HG02798 (cell line): ENCODE measurements around the gene NT5C.
"Not testable (repeated sequence)": the region's sequence is repeated elsewhere in the genome, so short reads cannot be mapped to it uniquely, and the experiment has no call there.

ENCODE experiments used
- ATAC-seq: cut with Tn5 transposase; IDR thresholded peaks from one replicate; pipeline ENCODE4 v1.9.1; 2021; ENCODE audit warnings: mild to moderate bottlenecking; ENCODE audit not compliant: unreplicated experiment, poor library complexity

Gene NT5C

DNA sequence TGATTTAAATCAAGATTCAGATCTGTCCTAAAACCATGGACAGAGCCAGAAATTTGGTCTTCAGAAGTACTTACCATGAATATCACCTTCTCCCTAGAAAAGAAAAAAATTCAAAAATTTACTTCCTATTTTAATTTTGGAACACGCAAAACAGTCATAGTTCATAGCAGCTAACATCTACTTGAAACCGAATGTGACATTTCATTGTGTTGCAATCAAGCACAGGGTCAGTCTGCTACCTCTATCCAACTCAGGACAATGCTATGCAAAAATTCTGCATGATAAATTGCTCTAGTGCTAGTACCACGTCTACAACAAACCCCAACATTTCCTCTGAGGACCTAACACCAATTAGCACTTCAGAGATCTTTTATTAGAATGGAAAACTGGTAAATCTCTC lies 15.1 kb upstream of the NT5C start:
- no peak for ATAC-seq

DNA sequence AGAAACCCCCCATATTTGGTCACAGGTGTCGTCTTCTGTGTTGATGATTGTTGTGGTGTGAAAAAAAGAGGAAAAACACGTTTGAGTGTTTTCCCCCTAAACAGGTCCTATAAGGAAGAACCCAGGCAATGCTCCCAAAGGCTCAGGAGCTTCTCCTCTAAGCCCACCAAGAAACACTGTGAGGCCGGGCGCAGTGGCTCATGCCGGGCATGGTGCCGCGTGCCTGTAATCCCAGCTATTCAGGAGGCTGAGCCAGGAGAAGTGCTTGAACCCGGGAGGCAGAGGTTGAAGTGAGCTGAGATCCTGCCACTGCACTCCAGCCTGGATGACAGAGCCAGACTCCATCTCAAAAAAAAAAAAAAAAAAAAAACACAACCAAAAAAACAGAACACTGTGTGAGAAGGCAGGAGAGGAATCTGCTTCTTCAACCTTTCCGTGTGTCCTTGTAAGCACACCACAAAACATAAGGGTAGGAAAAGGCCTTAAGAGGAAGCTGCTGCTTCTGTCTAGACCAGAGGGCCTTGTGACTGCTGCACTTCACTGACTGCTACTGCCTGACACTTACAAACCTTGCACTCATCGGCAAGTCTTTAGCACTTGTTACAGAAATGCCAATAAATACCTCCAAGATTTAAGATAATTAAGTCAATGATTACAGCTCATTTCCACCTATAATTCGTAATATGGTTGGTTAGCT lies 13.4 kb upstream of the NT5C start:
- no peak for ATAC-seq

DNA sequence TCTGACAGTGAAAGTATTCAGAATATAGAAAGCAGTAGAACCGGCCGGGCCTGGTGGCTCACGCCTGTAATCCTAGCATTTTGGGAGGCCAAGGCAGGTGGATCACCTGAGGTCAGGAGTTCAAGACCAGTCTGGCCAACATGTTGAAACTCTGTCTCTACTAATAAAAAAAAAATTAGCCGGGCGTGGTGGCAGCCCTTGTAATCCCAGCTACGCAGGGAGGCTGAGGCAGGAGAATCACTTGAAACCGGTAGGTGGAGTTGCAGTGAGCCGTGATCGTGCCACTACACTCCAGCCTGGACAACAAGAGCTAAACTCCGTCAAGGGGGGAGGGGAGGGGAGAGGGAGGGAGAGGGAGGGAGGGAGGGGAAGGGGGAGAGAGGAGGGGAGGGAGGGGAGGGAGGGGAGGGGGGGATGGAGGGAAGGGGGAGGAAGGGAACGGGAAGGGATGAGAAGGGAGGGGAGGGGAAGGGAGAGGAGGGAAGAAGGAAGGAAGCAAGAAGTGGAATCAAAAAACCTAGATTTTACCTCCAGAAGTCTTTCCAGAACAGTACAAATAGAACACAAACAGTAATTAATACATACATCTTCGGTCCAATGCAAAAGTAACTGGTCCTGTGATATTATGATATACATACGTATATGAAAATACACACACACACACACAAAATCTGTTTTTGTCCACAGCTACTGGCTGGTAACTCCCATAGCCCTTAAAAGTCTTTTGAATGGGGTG lies 10.9 kb upstream of the NT5C start:
- no peak for ATAC-seq

DNA sequence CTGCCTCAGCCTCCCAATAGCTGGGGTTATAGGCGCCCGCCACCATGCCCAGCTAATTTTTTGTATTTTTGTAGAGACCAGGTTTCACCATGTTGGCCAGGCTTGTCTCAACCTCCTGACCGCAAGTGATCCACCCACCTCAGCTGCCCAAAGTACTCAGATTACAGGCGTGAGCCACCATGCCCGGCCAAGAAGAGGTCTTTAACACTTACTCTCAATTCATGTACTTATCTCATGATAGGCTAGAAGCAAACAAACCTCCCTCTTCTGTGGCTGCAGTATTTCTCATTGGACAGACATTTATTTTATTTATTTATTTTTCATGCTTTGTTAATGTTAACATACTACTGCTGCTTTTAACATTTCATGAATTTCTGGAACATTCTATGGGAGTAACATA lies 7.0 kb upstream of the NT5C start:
- no peak for ATAC-seq

GRCh38 chr17:75137762-75138161 lies 6.2 kb upstream of the NT5C start:
- not testable (repeated sequence) for ATAC-seq

GRCh38 chr17:75135946-75136345 lies 4.4 kb upstream of the NT5C start:
- no peak for ATAC-seq

DNA sequence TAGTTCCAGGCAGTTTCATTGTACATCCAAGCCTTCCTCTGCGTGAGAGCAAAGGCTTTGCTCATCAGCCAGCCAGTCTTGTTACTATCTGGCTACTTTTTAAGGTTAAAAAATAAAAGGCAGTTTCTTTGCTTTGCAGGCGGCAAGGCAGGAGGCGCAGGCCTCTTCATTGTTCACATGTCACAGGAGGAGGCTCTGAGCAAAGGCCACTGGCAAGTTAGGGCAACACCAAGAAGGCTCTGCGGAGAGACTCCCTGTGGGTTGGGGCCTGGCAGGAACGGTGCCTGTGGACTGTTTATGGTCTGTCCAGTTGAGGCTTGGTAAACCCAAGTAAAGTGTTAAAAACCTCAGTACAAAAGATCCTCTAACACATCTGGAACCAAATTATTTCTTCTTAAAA lies 3.9 kb upstream of the NT5C start:
- ATAC-seq, result no peak

GRCh38 chr17:75133607-75134347 lies 2.2 kb upstream of the NT5C start:
- ATAC-seq, result not testable (repeated sequence)

DNA sequence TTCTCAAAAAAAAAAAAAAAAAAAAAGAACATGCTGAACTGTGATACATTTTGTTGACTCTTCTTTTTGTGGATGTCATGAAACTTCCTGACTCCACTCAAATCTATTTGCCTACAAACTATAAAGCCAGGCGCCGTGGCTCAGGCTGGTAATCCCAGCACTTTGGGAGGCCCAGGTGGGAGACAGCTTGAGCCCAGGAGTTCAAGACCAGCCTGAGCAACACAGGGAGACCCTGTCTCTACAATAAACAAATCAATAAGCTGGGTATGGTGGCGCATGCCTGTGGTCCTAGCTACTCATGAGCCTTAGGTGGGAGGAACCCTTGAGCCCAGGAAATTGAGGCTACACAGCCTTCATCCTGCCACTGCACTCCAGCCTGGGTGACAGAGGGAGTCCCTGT lies 1.5 kb upstream of the NT5C start:
- ATAC-seq, result no peak

DNA sequence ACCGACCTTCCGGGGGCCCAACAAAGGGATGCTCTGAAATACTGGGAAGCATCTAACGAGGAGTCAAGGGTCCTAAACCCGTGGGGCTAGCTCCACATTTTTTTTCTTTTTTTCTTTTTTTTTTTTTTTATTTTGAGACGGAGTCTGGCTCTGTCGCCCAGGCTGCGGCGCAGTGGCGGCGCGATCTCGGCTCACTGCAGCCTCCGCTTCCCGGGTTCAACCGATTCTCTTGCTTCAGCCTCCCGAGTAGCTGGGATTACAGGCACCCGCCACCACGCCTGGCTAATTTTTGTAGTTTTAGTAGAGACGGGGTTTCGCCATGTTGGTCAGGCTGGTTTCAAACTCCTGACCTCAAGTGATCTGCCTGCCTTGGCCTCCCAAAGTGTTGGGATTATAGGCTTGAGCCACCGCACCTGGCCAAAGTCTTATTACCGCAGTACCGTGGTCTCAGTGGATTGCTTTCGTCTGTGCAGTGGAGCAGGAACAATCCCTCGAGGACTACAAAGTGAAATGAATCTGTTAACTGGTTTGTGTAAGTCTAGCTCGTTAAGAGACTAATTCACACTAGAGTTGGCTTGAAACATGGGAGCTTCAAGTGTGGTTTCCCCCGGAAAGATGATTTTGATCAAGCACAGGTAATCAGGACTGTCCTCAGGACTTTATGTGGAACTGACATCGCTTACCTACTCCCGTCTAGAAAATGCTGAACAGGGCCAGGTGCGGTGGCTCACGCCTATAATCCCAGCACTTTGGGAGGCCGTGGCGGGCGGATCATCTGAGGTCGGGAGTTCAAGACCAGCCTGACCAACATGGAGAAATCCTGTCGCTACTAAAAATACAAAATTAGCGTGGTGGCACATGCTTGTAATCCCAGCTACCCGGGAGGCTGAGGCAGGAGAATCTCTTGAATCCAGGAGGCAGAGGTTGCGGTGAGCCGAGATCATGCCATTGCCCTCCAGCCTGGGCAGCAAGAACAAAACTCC lies 767 bp upstream of the NT5C start:
- ATAC-seq, result not testable (repeated sequence)

DNA sequence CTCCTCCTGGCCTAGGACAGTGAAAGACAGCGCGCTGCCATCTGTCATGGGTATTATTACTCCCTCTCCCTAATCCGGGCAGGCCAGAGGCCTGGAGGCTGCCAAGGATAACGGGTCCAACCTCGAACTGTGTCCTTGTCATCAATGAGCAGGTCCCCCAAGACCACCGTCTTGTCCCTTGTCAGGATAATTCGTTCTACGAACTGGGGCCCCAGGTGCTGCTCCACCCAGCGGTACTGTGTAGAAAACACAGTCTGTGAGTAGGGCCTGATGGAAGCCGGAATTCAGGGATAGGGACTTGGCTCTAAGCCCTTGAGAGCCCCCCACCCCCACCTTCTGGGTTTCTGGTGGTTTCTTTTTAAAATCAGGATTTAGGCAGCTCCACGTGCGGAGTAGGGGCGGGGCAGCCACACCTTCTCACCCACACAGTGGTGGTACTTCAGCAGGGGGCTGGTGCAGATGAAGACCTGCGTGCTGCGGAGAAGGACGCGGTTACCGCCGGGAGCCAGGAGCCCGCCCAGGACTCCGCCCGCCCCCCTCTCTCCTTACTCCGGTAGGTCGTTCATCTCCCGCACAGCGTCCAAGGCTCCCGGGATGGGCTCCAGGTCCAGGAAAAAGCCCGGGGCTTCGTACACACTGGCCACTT lies 787 bp downstream of the NT5C start:
- ATAC-seq, result peak; percentile 12

DNA sequence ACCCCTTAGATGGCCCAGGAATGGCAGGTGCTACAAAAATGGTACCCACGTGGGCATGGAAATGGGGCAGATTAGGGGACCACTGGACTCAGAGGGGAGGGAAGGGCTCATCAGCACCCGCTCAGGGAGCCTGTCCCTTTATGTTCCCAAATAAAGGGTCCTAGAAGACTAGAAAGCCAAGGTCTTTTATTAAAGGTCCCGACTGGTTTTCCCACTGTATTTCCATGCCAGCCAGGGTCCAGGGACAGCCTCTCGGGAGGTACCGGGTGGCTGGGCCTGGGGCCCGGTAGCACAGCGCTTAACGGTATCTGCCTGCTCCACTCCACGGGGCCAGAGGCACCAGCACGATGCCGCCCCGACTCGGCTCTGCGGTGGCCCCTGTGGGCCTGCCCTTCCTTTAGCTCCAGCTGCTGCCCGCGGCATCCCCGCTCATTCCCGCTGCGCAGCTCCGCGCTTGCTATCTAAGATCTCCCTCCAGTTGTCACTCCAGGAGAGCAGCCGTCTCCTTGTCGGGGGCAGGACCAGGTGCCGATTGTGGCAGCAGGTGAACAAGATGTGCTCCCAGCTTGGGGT lies 1.4 kb downstream of the NT5C start:
- ATAC-seq, result no peak

GRCh38 chr17:75129576-75129975 lies 2.0 kb downstream of the NT5C start:
- ATAC-seq, result no peak

DNA sequence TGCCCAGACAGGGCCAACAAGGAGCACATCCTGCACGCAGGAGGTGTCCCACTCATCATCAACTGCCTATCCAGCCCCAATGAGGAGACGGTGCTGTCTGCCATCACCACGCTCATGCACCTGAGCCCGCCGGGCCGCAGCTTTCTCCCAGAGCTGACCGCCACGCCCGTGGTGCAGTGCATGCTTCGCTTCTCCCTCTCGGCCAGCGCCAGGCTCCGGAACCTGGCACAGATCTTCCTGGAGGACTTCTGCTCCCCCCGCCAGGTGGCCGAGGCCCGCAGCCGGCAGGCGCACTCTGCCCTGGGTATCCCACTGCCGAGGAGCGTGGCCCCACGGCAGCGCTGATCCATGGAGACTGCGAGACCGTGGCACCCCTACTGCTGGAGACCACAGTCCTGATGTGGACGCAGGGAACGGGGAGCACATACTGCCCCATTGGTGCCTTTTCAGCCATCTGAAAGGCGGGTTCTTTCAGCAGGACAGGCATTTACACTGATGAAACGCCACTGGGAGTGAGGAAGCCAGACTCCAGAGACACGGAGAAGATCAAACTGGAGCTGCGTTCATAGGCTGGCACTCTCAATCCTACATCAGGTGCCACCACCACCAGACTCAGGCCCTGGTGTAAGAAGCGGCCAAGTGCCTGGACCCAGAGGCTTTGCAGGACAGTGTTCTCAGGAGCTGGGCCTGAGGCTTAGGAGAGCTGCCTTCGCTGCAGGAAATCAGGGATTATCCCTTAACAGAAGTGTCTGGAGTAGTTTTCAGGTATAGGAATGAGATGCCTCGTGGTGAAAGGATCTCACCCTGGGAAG lies 2.6 kb downstream of the NT5C start:
- ATAC-seq, result no peak

GRCh38 chr17:75127936-75128335 lies 3.6 kb downstream of the NT5C start:
- not testable (repeated sequence) for ATAC-seq

DNA sequence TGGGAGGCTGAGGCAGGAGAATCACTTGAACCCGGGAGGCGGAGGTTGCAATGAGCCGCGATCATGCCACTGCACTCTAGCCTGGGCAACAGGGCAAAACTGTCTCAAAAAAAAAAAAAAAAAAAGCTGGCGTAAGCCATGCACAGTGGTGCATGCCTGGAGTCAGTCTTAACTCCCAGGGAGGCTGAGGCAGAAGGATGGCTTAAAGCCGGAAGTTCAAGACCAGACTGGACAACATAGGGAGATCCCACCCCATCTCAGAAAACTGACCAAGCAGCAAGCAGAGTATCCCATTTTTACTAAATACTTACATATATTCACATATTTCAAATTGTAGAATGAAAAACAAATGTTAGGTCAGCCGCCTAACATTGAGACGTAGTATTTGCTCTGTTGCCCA lies 4.6 kb downstream of the NT5C start:
- no peak for ATAC-seq

DNA sequence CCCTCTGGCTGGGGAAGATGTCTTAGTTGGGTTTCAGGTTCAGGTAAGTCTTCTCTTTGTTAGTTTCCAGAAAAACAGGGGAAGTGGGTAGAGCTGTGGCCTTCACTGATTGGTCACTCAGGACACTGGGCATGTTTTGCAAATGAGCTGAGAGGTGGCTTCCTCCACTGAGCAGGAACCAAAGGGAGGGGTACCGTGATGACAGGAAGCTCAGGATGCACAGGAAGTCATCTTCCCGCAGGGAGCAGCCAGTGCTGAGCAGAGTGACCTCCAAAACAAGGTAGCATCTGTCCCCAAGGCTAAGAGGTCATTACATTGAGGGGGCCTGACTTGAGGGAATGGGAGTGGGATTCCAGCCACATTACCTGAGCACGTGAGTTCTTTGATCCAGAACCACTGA lies 5.6 kb downstream of the NT5C start:
- ATAC-seq, result no peak

DNA sequence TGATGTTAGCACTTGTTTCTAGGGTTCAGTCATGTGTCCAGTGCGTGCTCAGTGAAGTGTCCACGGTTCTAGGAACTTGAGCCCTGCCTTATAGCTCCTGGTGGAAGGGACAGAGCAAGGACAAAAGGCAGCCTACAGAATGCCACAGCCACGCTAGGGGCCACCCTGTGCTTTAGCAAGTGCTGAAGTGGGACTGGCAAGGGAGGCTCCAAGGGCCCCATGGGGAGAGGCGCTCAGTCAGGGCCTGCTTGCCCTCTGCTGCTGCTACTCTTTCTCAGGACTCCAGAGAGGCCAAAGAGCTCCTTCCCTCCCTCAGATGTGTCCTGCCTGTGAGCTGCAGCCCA lies 6.8 kb downstream of the NT5C start:
- ATAC-seq, result no peak
